Spleen (tissue), 7 donors: ENCODE results near the gene ZNF532.

Experiments
- CTCF ChIP-seq, 11 experiments: fragments of 200-600 bp in 7 of 11; fragments of 450-650 bp in 4 of 11; sonication (generic) in 4 of 11; IDR thresholded peaks in 8 of 11; conservative IDR thresholded peaks in 3 of 11; 1 replicate in 7 of 11; 2 replicates in 4 of 11; pipeline versions ENCODE4 v1.4.0 to v1.8.0; 2016 to 2021; ENCODE audit warnings: antibody characterized with exemption in 11 of 11, inconsistent platforms in 4 of 11, mild to moderate bottlenecking in 1 of 11
- POLR2A ChIP-seq, 3 donors: fragments of 450-650 bp; IDR thresholded peaks; one replicate each; pipeline ENCODE4 v1.5.1; 2017; ENCODE audit warnings: antibody characterized with exemption in 3 of 3, mild to moderate bottlenecking in 1 of 3
- POLR2AphosphoS5 ChIP-seq, 3 donors: sonication (generic); formaldehyde crosslinking; IDR thresholded peaks; one replicate each; pipeline ENCODE4 v1.5.1; 2017; ENCODE audit warnings: antibody characterized with exemption in 3 of 3
- donor health status: DM: no; HTN: no; CAD: no; lungs with moderate emphysema.
- donor health status: DM: no; HTN: no; CAD: no.
- donor health status: DM: no; HTN: no; CAD: no.

- no peak for TF ChIP-seq CTCF (IDR thresholded peaks at IDR 0.05 in 8 of 11, conservative IDR thresholded peaks at IDR 0.05 in 3 of 11)
- TF ChIP-seq POLR2AphosphoS5 (IDR thresholded peaks at IDR 0.05), result no peak
- TF ChIP-seq POLR2A (IDR thresholded peaks at IDR 0.05), result no peak
Observed at GRCh38 chr18:58861861-58862301, 2.8 kb upstream of the ZNF532 start.
